Measurements from ENCODE around the gene PRORP.

- TF ChIP-seq CTCF (IDR thresholded peaks at IDR 0.05) (no peak), POLR2A (IDR thresholded peaks at IDR 0.05) (no peak), EP300 (IDR thresholded peaks at IDR 0.05) (no peak)
Measured at GRCh38 chr14:35155962-35156361, 33.6 kb downstream of the PRORP start.

Measured in ovary (tissue), 3 donors.